HepG2 (cell line): Measurements from ENCODE around the gene ZNF597. TPM values are rescaled to one million over a fixed set of nuclear protein-coding genes. Genes with fewer than 3 reads are reported as not detected.
A peak's percentile ranks its signal among the peaks of the same experiment; 100 is the strongest.

Source experiments
- ATRX ChIP-seq: sonication (generic); formaldehyde crosslinking; IDR thresholded peaks from 2 replicates; pipeline ENCODE4 v1.4.0; 2020; ENCODE audit warnings: missing genetic modification reagents, borderline replicate concordance
- CBFB ChIP-seq: sonication (generic); formaldehyde crosslinking; IDR thresholded peaks from 2 replicates; pipeline ENCODE4 v1.4.0; 2020; ENCODE audit warnings: missing genetic modification reagents
- HNF4G ChIP-seq, 2 experiments: sonication (generic) in 1 of 2; formaldehyde crosslinking in 1 of 2; IDR thresholded peaks; 2 replicates each; pipeline versions ENCODE4 v1.4.0 to v1.6.1; 2011 to 2020; ENCODE audit warnings: borderline replicate concordance in 2 of 2, low read depth in 2 of 2, mild to moderate bottlenecking in 2 of 2, low read length in 1 of 2, missing genetic modification reagents in 1 of 2, moderate library complexity in 1 of 2
- PAWR ChIP-seq: sonication (generic); formaldehyde crosslinking; IDR thresholded peaks from 2 replicates; pipeline ENCODE4 v1.4.0; 2020; ENCODE audit warnings: missing genetic modification reagents, mild to moderate bottlenecking, borderline replicate concordance
- RERE ChIP-seq: IDR thresholded peaks from 2 replicates; pipeline ENCODE4 v1.6.1; 2016; ENCODE audit warnings: low read depth, missing genetic modification reagents, missing compliant biosample characterization
- RXRA ChIP-seq: sonication (generic); formaldehyde crosslinking; IDR thresholded peaks from 2 replicates; pipeline ENCODE4 v1.5.1; 2020; ENCODE audit warnings: missing genetic modification reagents
- ZNF292 ChIP-seq: sonication (generic); formaldehyde crosslinking; IDR thresholded peaks from 2 replicates; pipeline ENCODE4 v1.8.1; 2022; ENCODE audit warnings: mild to moderate bottlenecking, low read depth, missing genetic modification reagents, borderline replicate concordance
- ZNF331 ChIP-seq: sonication (generic); formaldehyde crosslinking; IDR thresholded peaks from 2 replicates; pipeline ENCODE4 v1.4.0; 2020; ENCODE audit warnings: missing genetic modification reagents
- ZNF788 ChIP-seq: sonication (generic); formaldehyde crosslinking; IDR thresholded peaks from 2 replicates; pipeline ENCODE4 v1.5.0; 2020; ENCODE audit warnings: mild to moderate bottlenecking, missing genetic modification reagents, borderline replicate concordance
- polyA plus RNA-seq, 8 experiments: library from polyadenylated mRNA; depleted of rRNA in 3 of 8; stranded (reverse) in 7 of 8; unstranded in 1 of 8; fragments of >200 nt; fragmentation: Illumina TruSeq in 4 of 8; extraction: Trizol in 4 of 8; gene quantifications; 2 replicates each; pipeline versions ENCODE4 v1.2.1 to v1.2.3, GENCODE V29; 2011 to 2016; ENCODE audit warnings: low read depth in 4 of 8, missing spikeins in 1 of 8, mixed read lengths in 1 of 8; ENCODE audit not compliant: insufficient read depth in 1 of 8
- total RNA-seq, 5 experiments: library from RNA; depleted of rRNA; stranded (reverse); fragments of >200 nt; fragmentation: Illumina TruSeq; extraction: Trizol; gene quantifications; 2 replicates each; pipeline ENCODE4 v1.2.3, GENCODE V29; 2016; ENCODE audit warnings: low read depth in 1 of 5
- TF ChIP-seq, protein P1 (sequence below): sonication (generic); formaldehyde crosslinking; IDR thresholded peaks from 2 replicates; pipeline ENCODE4 v1.4.0; 2020; ENCODE audit warnings: missing genetic modification reagents, borderline replicate concordance
- TF ChIP-seq, protein P2 (sequence below): IDR thresholded peaks from 2 replicates; pipeline ENCODE4 v1.6.1; 2012; ENCODE audit warnings: low read length, improper control_type of control experiment

The ZNF597 gene
- total and polyA plus RNA-seq, 2 of the 13 experiments (the other 11 are each of a cell fraction or from before 2014, with no cell fraction given) = 1.3 to 2.4 TPM

GRCh38 chr16:3457434-3458252 is 14.3 kb upstream of the ZNF597 start (continued):
- TF ChIP-seq, protein P1, sequence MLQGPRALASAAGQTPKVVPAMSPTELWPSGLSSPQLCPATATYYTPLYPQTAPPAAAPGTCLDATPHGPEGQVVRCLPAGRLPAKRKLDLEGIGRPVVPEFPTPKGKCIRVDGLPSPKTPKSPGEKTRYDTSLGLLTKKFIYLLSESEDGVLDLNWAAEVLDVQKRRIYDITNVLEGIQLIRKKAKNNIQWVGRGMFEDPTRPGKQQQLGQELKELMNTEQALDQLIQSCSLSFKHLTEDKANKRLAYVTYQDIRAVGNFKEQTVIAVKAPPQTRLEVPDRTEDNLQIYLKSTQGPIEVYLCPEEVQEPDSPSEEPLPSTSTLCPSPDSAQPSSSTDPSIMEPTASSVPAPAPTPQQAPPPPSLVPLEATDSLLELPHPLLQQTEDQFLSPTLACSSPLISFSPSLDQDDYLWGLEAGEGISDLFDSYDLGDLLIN (CRISPR knock-in tag) = 0 out of 2 replicates have a peak, but pooled peaks have one; percentile 74
- TF ChIP-seq RXRA (CRISPR knock-in tag) (peak; percentile 71), HNF4G (IDR thresholded peaks at IDR 0.05; ENCODE audit: borderline replicate concordance, low read depth, low read length) (no peak), HNF4G (CRISPR knock-in tag; IDR thresholded peaks at IDR 0.05; ENCODE audit: borderline replicate concordance, low read depth) (no peak), ZNF292 (CRISPR knock-in tag) (no peak), PAWR (CRISPR knock-in tag) (no peak), CBFB (CRISPR knock-in tag) (no peak; the same call in 1 of the 2 replicates), ATRX (CRISPR knock-in tag) (no peak), RERE (CRISPR knock-in tag) (0 out of 2 replicates have a peak, but pooled peaks have one; percentile 45), ZNF331 (CRISPR knock-in tag) (peak; percentile 43; the same call in 1 of the 2 replicates), ZNF788 (peak; percentile 24; the same call in 1 of the 2 replicates)
- TF ChIP-seq, protein P2, sequence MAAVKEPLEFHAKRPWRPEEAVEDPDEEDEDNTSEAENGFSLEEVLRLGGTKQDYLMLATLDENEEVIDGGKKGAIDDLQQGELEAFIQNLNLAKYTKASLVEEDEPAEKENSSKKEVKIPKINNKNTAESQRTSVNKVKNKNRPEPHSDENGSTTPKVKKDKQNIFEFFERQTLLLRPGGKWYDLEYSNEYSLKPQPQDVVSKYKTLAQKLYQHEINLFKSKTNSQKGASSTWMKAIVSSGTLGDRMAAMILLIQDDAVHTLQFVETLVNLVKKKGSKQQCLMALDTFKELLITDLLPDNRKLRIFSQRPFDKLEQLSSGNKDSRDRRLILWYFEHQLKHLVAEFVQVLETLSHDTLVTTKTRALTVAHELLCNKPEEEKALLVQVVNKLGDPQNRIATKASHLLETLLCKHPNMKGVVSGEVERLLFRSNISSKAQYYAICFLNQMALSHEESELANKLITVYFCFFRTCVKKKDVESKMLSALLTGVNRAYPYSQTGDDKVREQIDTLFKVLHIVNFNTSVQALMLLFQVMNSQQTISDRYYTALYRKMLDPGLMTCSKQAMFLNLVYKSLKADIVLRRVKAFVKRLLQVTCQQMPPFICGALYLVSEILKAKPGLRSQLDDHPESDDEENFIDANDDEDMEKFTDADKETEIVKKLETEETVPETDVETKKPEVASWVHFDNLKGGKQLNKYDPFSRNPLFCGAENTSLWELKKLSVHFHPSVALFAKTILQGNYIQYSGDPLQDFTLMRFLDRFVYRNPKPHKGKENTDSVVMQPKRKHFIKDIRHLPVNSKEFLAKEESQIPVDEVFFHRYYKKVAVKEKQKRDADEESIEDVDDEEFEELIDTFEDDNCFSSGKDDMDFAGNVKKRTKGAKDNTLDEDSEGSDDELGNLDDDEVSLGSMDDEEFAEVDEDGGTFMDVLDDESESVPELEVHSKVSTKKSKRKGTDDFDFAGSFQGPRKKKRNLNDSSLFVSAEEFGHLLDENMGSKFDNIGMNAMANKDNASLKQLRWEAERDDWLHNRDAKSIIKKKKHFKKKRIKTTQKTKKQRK = no peak
